CD4-positive, alpha-beta memory T cell (primary cell): Measurements from ENCODE around the gene ROBO1. TPM values are rescaled to one million over a fixed set of nuclear protein-coding genes. Genes with fewer than 3 reads are reported as not detected.

Experiments
- CTCF ChIA-PET: fragments of 350-600 bp; sonication (Branson Sonifier 250); formaldehyde crosslinking; loops from one replicate; lab custom pipeline; 2021; ENCODE audit warnings: inconsistent platforms; ENCODE audit not compliant: partially characterized antibody; lab: Charles Lee
- POLR2A ChIA-PET: fragments of 350-600 bp; sonication (Branson Sonifier 250); formaldehyde crosslinking; loops from one replicate; lab custom pipeline; 2021; ENCODE audit not compliant: partially characterized antibody; lab: Charles Lee
- DNase-seq, 5 donors: peaks; one replicate each; pipeline versions ENCODE4 v3.0.0 to v3.0.0-alpha.2; 2020 to 2022; ENCODE audit warnings: mixed read lengths in 1 of 5
- H3K27ac ChIP-seq: one replicate; pipeline ENCODE4 v1.7.0; 2013; ENCODE audit warnings: low read depth, low read length
- H3K27me3 ChIP-seq: 2 replicates; pipeline ENCODE4 v1.7.0; 2013; ENCODE audit warnings: mild to moderate bottlenecking, low read length, moderate library complexity; ENCODE audit not compliant: insufficient read depth
- H3K36me3 ChIP-seq: 2 replicates; pipeline ENCODE4 v1.7.0; 2013; ENCODE audit warnings: mild to moderate bottlenecking, low read length, moderate library complexity; ENCODE audit not compliant: insufficient read depth
- H3K4me1 ChIP-seq: 2 replicates; pipeline ENCODE4 v1.7.0; 2013; ENCODE audit warnings: mild to moderate bottlenecking, low read length, moderate library complexity; ENCODE audit not compliant: insufficient read depth
- H3K4me3 ChIP-seq, 2 donors: one replicate each; pipeline ENCODE4 v1.7.0; 2013; ENCODE audit warnings: low read length in 2 of 2, mild to moderate bottlenecking in 1 of 2
- H3K9me3 ChIP-seq, 2 donors: one replicate each; pipeline ENCODE4 v1.7.0; 2013; ENCODE audit warnings: low read length in 2 of 2, control low read depth in 1 of 2; ENCODE audit not compliant: control insufficient read depth in 1 of 2
- H3K27ac Mint-ChIP-seq, 7 donors: one replicate each; pipeline ENCODE4 v1.8.0; 2020 to 2021; ENCODE audit warnings: mixed read lengths in 7 of 7, mild to moderate bottlenecking in 6 of 7, inconsistent platforms in 3 of 7, moderate library complexity in 3 of 7
- H3K27me3 Mint-ChIP-seq, 2 donors: one replicate each; pipeline ENCODE4 v1.8.0; 2020 to 2021; ENCODE audit warnings: mixed read lengths in 2 of 2
- H3K36me3 Mint-ChIP-seq, 2 donors: one replicate each; pipeline ENCODE4 v1.8.0; 2020 to 2021; ENCODE audit warnings: mixed read lengths in 2 of 2, inconsistent platforms in 1 of 2, mild to moderate bottlenecking in 1 of 2
- H3K4me1 Mint-ChIP-seq, 4 donors: one replicate each; pipeline ENCODE4 v1.8.0; 2020 to 2021; ENCODE audit warnings: mixed read lengths in 4 of 4, mild to moderate bottlenecking in 1 of 4
- H3K4me3 Mint-ChIP-seq, 8 donors: one replicate each; pipeline ENCODE4 v1.8.0; 2020 to 2021; ENCODE audit warnings: mixed read lengths in 8 of 8, mild to moderate bottlenecking in 7 of 8, moderate library complexity in 6 of 8, inconsistent platforms in 3 of 8
- H3K9me3 Mint-ChIP-seq, 8 donors: one replicate each; pipeline ENCODE4 v1.8.0; 2020 to 2021; ENCODE audit warnings: mixed read lengths in 8 of 8, mild to moderate bottlenecking in 5 of 8, inconsistent platforms in 3 of 8, moderate library complexity in 1 of 8
- intact Hi-C: fragments of 100-400 bp; cut with micrococcal nuclease; formaldehyde crosslinking; loops from one replicate; pipeline ENCODE4 v1.15.1; 2023
- polyA plus RNA-seq, 2 donors: library from polyadenylated mRNA; unstranded; fragments of 300-500 nt; fragmentation: Illumina TruSeq; gene quantifications; one replicate each; pipeline ENCODE4 v1.2.3, GENCODE V29; 2021
- total RNA-seq, 2 experiments: library from RNA; stranded (reverse); gene quantifications; one replicate each; pipeline ENCODE4 v1.2.3, GENCODE V29; 2021

ROBO1 gene
- total and polyA plus RNA-seq, 4 experiments from 2014 or later, result not detected

DNA sequence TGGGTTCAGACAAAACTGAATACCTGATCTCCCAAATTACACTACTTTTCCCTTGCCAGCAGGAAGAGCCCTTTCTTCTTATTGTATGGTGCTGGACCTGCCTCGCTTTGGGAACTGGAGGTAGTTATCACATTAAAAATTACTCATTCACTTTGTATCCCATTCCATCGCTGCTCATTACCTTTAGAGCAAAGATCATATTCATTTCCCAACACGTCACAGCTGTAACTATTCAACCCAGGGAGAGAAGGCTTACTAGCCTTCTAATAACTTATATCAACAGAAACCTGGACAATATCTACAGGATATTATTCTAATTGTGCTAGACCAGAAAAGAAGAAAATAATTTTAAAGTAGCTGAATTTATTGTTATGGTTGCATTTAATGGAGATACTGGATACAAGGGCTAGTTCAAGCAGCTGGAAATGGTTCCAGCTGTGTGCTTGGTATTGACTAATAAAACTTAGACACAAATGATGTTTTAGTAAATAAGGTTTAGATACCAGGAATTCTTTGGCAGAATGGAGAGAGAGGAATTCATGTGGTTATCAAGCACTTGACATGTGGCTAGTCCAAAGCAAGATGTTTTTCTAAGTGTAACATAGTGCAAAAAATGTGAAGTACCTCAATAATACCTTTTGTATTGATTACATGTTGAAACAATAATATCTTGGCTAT, 656.3 kb downstream of the ROBO1 start:
- peaks cover 0 to 4% of the 10 kb centered on the region in 2 donors for H3K9me3 ChIP-seq
- ChIA-PET CTCF (no interaction called here), POLR2A (no interaction called here)
- H3K27me3 Mint-ChIP-seq, result no peaks in the 10 kb centered on the region
- H3K27ac ChIP-seq, result no peak overlapping the region
- H3K4me1 Mint-ChIP-seq, result no peaks in the 10 kb centered on the region
- H3K4me1 ChIP-seq, result no peaks in the 10 kb centered on the region
- no peaks in the 10 kb centered on the region for H3K27me3 ChIP-seq
- H3K27ac Mint-ChIP-seq, result no peak overlapping the region
- H3K36me3 ChIP-seq, result no peaks in the 10 kb centered on the region
- no peaks in the 10 kb centered on the region for H3K36me3 Mint-ChIP-seq
- H3K4me3 Mint-ChIP-seq, result no peak overlapping the region
- peaks cover 0 to 30% (median 7%) of the 10 kb centered on the region in 8 donors for H3K9me3 Mint-ChIP-seq
- no peak for DNase-seq
- no peak overlapping the region for H3K4me3 ChIP-seq
- intact Hi-C loops, result no loop called here

DNA sequence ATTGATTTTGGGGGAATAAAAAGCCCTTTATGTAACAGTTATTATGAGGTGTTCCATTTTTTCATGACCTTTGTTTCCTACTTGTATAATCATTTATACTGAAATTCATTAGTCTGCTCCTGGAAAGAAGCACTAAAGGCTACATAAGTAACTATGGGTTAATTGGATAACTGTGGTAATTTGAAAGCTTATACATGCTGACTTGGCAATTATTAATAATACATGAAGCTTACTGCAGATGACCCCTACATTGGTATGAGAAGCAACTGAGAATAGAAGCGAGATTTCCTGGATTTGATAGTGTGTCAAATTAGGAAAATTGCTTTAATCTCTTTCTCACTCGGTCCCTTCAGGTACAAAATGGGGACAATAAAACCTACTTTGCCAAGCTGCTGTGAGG, 658.0 kb downstream of the ROBO1 start:
- H3K27me3 Mint-ChIP-seq, result no peaks in the 10 kb centered on the region
- no peak overlapping the region for H3K27ac Mint-ChIP-seq
- ChIA-PET CTCF (no interaction called here), POLR2A (no interaction called here)
- H3K9me3 ChIP-seq, result peaks cover 0 to 4% of the 10 kb centered on the region in 2 donors
- no peak overlapping the region for H3K4me3 ChIP-seq
- H3K9me3 Mint-ChIP-seq, result peaks cover 0 to 25% (median 5%) of the 10 kb centered on the region in 8 donors
- no peak for DNase-seq
- H3K27me3 ChIP-seq, result no peaks in the 10 kb centered on the region
- H3K27ac ChIP-seq, result no peak overlapping the region
- intact Hi-C loops, result no loop called here
- H3K4me1 ChIP-seq, result no peaks in the 10 kb centered on the region
- no peaks in the 10 kb centered on the region for H3K4me1 Mint-ChIP-seq
- H3K36me3 Mint-ChIP-seq, result no peaks in the 10 kb centered on the region
- no peak overlapping the region for H3K4me3 Mint-ChIP-seq
- H3K36me3 ChIP-seq, result no peaks in the 10 kb centered on the region

DNA sequence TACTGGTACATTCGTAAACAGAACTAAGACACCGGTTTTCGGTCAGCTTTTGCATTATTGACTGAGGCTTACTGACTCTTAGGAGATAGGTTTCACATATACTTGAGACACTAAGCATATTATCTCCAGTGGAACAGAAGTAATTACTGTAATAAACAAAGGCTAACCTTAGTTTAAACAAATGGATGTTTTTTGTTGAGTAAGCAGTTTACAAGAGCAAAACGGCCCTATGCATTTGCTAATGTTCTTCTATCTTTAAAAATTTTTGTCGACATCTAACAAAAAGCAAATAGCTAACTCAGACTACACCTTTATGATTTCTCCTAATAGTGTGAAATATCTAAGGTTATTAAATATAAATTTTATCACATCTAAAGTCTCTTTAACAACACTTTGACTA, 664.5 kb downstream of the ROBO1 start:
- Mint-ChIP-seq H3K36me3 (no peaks in the 10 kb centered on the region), H3K4me1 (no peaks in the 10 kb centered on the region), H3K4me3 (no peak overlapping the region), H3K27ac (no peak overlapping the region), H3K9me3 (peaks cover 2 to 19% (median 5%) of the 10 kb centered on the region in 8 donors), H3K27me3 (no peaks in the 10 kb centered on the region)
- H3K36me3 ChIP-seq, result no peaks in the 10 kb centered on the region
- H3K4me1 ChIP-seq, result no peaks in the 10 kb centered on the region
- H3K9me3 ChIP-seq, result no peaks in the 10 kb centered on the region
- CTCF ChIA-PET, result no interaction called here
- H3K27me3 ChIP-seq, result no peaks in the 10 kb centered on the region
- POLR2A ChIA-PET, result no interaction called here
- intact Hi-C loops, result no loop called here
- no peak overlapping the region for H3K27ac ChIP-seq
- no peak overlapping the region for H3K4me3 ChIP-seq
- no peak for DNase-seq

DNA sequence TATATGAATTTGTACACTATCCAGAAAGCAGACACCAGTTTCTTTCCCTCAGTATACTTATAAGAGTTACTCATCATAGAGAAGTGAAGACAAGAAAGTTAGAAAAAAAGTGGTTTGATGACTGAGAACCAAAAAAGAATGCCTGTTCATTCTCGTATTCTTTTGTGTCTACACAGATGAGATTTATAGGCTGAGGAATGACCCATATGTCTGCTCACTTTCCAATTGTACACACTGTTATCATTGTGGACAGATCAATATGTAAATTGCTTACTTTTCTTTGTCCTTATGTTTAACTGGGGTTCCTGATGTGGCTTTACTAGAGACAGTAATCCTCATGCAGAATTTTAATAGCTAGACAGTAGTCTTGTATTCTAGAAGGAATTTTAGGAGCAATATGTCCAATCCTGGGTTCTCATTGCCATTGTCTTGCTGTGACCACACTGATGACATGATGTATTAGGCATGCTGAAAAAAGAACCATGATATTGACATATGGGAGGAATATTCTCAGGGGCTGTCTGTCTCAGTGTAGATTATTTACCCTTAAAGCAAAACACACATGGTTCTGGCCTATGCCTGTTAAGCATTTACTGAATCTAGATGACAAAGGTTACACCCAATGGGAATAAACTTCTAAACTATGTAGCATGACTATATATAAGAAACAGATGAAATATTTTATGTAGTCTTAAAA, 669.7 kb downstream of the ROBO1 start:
- no peak overlapping the region for H3K4me3 Mint-ChIP-seq
- H3K27me3 Mint-ChIP-seq, result no peaks in the 10 kb centered on the region
- POLR2A ChIA-PET, result no interaction called here
- no peak overlapping the region for H3K27ac Mint-ChIP-seq
- intact Hi-C loops, result no loop called here
- no peaks in the 10 kb centered on the region for H3K9me3 ChIP-seq
- no peak overlapping the region for H3K4me3 ChIP-seq
- H3K4me1 ChIP-seq, result no peaks in the 10 kb centered on the region
- no peaks in the 10 kb centered on the region for H3K4me1 Mint-ChIP-seq
- H3K36me3 Mint-ChIP-seq, result no peaks in the 10 kb centered on the region
- H3K9me3 Mint-ChIP-seq, result peaks cover 0 to 28% (median 8%) of the 10 kb centered on the region in 8 donors
- no peaks in the 10 kb centered on the region for H3K36me3 ChIP-seq
- DNase-seq, result no peak
- CTCF ChIA-PET, result no interaction called here
- H3K27me3 ChIP-seq, result no peaks in the 10 kb centered on the region
- no peak overlapping the region for H3K27ac ChIP-seq

DNA sequence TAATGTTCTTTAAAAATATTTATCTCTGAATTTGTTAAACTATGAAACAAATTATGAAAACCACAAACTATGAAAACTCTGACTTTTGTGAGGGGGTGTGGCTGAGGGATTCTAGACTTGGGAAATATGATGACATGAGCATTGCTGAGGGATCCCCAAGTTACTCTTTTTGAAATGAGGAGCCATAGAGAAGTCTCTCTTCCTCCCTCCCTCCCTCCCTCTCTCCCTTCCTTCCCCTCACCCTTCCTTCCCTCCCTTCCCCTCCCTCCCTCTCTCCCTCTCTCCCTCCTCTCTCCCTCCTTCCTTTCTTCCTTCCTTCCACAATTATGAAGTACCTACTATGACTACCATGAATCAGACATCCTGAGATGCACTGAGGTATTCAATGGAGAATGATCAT, 673.1 kb downstream of the ROBO1 start:
- H3K4me1 Mint-ChIP-seq, result no peaks in the 10 kb centered on the region
- H3K9me3 Mint-ChIP-seq, result peaks cover under 1 to 31% (median 11%) of the 10 kb centered on the region in 8 donors

DNA sequence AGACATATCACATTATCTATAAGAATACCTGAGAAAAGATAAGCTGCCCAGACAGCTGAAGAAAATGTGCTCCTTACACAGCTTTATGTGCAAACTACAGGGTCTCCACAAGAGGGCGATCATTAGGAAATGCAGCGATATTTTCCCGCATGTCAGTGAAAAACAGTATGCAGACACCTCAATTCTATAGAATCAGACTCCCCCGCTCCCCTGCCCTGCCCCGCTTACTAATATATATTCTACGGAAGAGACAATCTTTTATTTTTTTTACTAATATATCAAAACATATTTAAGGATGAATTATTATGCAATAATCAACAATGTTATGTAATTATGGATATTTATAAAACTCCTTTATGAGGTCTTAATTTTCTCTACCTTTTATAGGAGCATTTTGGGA, 681.3 kb downstream of the ROBO1 start:
- Mint-ChIP-seq H3K9me3 (peaks cover 0 to 13% (median 4%) of the 10 kb centered on the region in 8 donors), H3K36me3 (no peaks in the 10 kb centered on the region), H3K27ac (no peak overlapping the region), H3K4me3 (no peak overlapping the region), H3K4me1 (no peaks in the 10 kb centered on the region), H3K27me3 (no peaks in the 10 kb centered on the region)
- ChIA-PET CTCF (no interaction called here), POLR2A (no interaction called here)
- H3K27me3 ChIP-seq, result no peaks in the 10 kb centered on the region
- intact Hi-C loops, result no loop called here
- no peaks in the 10 kb centered on the region for H3K9me3 ChIP-seq
- DNase-seq, result no peak
- H3K4me1 ChIP-seq, result no peaks in the 10 kb centered on the region
- no peaks in the 10 kb centered on the region for H3K36me3 ChIP-seq
- H3K27ac ChIP-seq, result no peak overlapping the region
- no peak overlapping the region for H3K4me3 ChIP-seq

More for the DNA sequence above, 673.1 kb downstream of the ROBO1 start:
- intact Hi-C loops, result no loop called here
- no peak overlapping the region for H3K4me3 Mint-ChIP-seq
- no peaks in the 10 kb centered on the region for H3K36me3 ChIP-seq
- no peaks in the 10 kb centered on the region for H3K27me3 ChIP-seq
- no peak overlapping the region for H3K27ac ChIP-seq
- no peak overlapping the region for H3K4me3 ChIP-seq
- no peaks in the 10 kb centered on the region for H3K36me3 Mint-ChIP-seq
- ChIA-PET CTCF (no interaction called here), POLR2A (no interaction called here)
- H3K9me3 ChIP-seq, result no peaks in the 10 kb centered on the region
- no peak for DNase-seq
- no peaks in the 10 kb centered on the region for H3K27me3 Mint-ChIP-seq
- no peaks in the 10 kb centered on the region for H3K4me1 ChIP-seq
- no peak overlapping the region for H3K27ac Mint-ChIP-seq

DNA sequence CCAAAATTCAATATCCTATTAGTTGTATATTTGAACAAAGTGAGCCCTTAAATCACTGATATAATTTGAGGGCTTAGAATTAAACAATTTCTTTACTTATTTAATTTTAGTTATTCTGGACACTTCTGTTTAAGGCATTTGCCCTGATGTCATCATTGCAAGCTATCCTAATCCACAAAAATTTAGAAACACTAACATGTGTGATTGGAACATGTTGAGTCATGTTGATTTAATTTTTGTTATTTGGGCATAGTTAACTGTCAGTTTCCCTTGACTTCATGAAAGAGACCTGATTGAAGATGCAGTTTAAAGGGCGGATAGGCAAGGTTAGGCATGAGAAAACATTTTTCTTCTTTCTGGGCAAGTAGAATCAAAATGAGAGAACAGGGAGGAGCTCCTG, 682.6 kb downstream of the ROBO1 start:
- Mint-ChIP-seq H3K27me3 (no peaks in the 10 kb centered on the region), H3K4me1 (no peaks in the 10 kb centered on the region), H3K4me3 (no peak overlapping the region), H3K27ac (no peak overlapping the region), H3K36me3 (no peaks in the 10 kb centered on the region), H3K9me3 (peaks cover 0 to 12% (median 2%) of the 10 kb centered on the region in 8 donors)
- Histone ChIP-seq H3K27ac (no peak overlapping the region), H3K36me3 (no peaks in the 10 kb centered on the region), H3K4me1 (no peaks in the 10 kb centered on the region), H3K27me3 (no peaks in the 10 kb centered on the region), H3K9me3 (no peaks in the 10 kb centered on the region), H3K4me3 (no peak overlapping the region)
- ChIA-PET POLR2A (no interaction called here), CTCF (no interaction called here)
- intact Hi-C loops, result no loop called here
- no peak for DNase-seq
